B cell (primary cell): ENCODE data around the gene STX4.

Experiments
- CTCF ChIP-seq: fragments of 200-600 bp; IDR thresholded peaks from one replicate; pipeline ENCODE4 v1.8.0; 2022; ENCODE audit warnings: antibody characterized with exemption, mild to moderate bottlenecking
- EZH2 ChIP-seq: IDR thresholded peaks from 2 replicates; pipeline ENCODE4 v1.6.1; 2012; ENCODE audit warnings: borderline replicate concordance, low read depth, mild to moderate bottlenecking, moderate library complexity, low read length; ENCODE audit not compliant: insufficient read depth, poor library complexity, severe bottlenecking

DNA sequence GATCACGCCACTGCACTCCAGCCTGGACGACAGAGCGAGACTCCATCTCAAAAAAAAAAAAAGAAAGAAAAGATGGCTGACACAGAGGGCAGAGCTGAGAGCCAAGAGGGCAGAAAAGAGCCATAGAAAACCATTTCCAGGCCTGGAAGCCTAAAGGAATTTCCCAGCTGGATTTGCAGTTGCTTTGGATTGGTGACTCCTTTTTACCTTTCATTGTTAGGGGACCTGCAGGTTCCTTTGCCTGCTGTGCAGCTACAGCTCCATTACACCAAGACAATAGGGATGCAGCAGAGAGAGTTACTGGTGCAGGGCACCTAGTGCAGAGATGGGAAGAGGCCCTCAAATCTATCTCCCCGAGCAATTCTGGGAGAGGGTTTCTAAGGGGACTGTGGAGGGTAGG is 22.3 kb downstream of the STX4 start:
- TF ChIP-seq CTCF (no peak), EZH2 (no peak)
